HG03175 (cell line): ENCODE data around the gene IMPDH1.
"Not testable (repeated sequence)": the region's sequence is repeated elsewhere in the genome, so short reads cannot be mapped to it uniquely, and the experiment has no call there.

Experiments
- ATAC-seq: cut with Tn5 transposase; IDR thresholded peaks from one replicate; pipeline ENCODE4 v1.9.1; 2021; ENCODE audit warnings: mild to moderate bottlenecking, moderate library complexity; ENCODE audit not compliant: unreplicated experiment

IMPDH1 gene

DNA sequence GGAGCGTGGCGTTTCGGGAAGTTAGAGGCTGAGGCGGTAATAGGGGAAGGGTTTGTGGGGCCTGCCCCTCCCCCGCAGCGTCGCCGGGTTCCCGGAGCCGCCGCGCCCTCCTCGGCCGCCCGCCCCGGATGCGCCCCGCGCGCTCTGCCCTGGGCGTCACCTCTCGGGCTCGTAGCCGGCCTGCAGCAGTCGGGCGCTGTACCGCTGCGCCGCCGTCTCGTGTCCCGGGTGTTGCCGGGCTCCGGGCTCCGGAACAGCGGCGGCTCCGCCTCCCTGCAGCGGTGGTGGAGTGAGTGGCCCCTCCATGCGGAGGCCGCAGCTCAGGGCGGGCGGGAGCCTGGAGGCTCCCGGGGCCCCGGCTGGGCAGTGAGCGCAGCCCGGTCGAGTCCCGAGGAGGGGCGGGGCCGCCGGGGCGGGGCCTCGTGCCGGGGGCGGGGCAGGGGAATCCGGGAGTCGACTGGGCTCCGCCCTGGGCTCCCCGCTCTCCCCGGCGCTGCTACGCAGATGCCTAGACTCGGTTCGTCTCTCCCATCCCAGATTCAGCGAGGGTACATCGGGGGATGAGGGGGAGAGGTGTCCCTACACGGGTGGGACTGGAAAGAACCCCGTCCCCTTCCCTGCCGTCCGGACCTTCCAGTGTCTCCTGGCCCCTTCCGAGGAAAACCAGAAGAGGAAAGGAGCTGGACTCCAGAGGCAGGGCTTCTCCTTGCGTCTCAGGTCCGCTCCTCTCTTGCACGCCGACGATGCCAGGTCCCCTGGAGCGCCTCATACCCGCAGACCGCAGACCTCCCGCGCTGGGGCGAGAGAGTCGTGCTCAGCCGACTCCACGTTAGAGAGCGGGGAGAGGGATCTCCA, at the start of gene IMPDH1:
TSS of gene IMPDH1 (minus strand) at position 387 of the 855 bp plus-strand sequence. CDS start at position 306, 81 bp downstream.
- peak; percentile 75 for ATAC-seq

GRCh38 chr7:128459394-128459878, 49.7 kb upstream of the IMPDH1 start:
- peak; percentile 53 for ATAC-seq

DNA sequence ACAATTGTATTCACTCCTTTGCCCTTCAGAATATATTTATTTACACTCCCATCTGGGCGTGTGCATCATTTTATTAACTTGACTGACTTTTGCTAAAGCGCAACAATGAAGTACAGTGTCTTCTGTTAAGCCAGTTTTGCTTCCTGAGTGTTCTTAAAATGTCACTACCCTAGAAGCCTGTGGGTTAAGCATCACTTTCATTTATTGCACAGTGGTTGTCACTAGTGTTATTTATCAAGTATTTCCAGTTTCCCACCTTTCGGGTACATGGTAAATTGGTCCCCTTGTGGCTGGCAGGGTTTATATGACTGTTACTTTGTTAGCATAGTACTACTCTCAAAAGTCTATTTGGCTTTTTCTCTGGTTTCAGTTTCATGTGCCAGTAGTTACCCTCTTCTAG, 49.2 kb upstream of the IMPDH1 start:
- ATAC-seq = peak; percentile 32

GRCh38 chr7:128457385-128457784, 47.6 kb upstream of the IMPDH1 start:
- ATAC-seq = not testable (repeated sequence)

- peak; percentile 17 for ATAC-seq
Observed at GRCh38 chr7:128456255-128456725, 46.5 kb upstream of the IMPDH1 start.

DNA sequence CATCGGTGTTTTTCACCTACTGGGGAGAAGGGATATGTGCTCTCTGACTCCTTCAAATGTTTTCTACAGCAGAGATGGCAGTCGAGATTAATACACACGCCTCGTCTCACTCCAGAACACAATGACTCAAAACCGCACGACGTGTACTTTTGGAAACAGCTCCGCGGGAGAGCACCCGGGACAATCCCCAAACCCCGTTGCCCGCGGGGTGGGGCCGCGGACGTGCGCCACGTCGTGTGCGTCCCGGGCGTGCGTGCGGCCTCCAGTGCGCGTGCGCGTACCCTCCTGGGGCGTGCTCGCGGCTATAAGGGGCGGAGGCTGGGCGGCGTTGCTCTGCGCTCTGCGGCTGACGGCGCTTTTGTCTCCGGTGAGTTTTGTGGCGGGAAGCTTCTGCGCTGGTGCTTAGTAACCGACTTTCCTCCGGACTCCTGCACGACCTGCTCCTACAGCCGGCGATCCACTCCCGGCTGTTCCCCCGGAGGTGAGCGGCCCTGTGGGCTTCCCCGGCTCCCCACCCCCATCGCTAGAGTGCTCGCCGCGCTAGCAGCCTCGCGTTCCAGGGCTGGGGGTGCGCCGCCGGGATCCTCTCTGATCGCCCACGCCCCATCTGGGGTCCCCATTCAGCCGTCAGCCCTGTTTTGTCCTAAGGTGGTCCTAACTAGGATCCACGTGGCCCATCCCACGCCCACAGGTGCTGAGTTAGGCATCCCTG, 45.9 kb upstream of the IMPDH1 start, which contains the start of gene HILPDA:
TSS of gene HILPDA (plus strand) at position 336 of the 712 bp plus-strand sequence. CDS start 1,391 bp downstream, outside the sequence.
- ATAC-seq = peak; percentile 90

- no peak for ATAC-seq
Observed at GRCh38 chr7:128454808-128455542, 45.2 kb upstream of the IMPDH1 start.

GRCh38 chr7:128453836-128454804, 44.3 kb upstream of the IMPDH1 start:
- ATAC-seq = no peak

- ATAC-seq = no peak
Observed at GRCh38 chr7:128452552-128452951, 42.8 kb upstream of the IMPDH1 start.

- ATAC-seq = no peak
Observed at GRCh38 chr7:128450913-128451312, 41.1 kb upstream of the IMPDH1 start.

DNA sequence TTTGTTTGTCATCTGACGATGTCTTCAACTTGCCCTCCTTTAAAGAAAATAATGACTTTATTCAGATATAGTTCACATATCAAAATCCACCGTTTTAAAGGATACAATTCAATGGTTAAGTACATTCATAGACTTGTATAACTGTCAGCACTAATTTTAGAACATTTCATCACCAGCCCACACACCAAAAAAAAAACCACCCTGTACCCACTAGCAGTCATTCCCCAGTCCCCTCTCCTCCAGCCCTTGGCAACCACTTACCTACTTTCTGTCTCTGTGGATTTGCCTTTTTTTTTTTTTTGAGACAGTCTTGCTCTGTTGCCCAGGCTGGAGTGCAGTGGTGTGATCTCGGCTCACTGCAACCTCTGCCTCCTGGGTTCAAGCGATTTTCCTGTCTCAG, 40.6 kb upstream of the IMPDH1 start:
- no peak for ATAC-seq

GRCh38 chr7:128448751-128449302, 39.0 kb upstream of the IMPDH1 start:
- ATAC-seq = no peak

DNA sequence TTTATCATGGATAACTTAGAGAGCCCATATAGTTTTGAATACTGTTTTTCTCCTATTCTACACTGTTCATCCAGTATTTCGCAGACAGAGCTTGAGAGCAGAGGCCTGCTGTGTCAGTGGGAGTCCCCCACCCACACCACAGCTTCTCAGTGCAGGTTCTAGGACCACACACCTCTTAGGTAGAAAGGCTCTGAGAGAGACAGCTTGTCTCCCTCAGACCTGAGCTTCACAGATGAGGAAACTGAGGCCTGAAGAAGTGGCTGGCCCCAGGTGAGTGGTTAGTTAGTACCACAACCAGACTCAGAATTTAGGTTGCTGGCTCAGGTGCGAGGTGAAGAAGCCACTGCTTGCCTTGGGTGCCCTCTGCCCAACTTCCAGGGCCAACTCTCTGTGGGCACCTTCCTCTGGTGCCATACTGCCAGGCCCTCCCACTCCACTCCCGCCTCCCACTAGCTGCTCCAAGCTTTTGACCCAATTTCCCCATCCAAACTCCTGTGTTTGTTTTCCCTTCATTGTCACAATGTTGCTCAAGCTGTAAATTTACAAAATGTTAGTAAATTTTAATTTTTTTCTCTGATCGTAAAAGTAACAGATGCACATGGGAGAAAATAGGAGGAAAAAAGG, 38.3 kb upstream of the IMPDH1 start:
- no peak for ATAC-seq

GRCh38 chr7:128446306-128446705, 36.5 kb upstream of the IMPDH1 start:
- ATAC-seq = no peak

GRCh38 chr7:128443831-128444600, 34.2 kb upstream of the IMPDH1 start:
- ATAC-seq = no peak

DNA sequence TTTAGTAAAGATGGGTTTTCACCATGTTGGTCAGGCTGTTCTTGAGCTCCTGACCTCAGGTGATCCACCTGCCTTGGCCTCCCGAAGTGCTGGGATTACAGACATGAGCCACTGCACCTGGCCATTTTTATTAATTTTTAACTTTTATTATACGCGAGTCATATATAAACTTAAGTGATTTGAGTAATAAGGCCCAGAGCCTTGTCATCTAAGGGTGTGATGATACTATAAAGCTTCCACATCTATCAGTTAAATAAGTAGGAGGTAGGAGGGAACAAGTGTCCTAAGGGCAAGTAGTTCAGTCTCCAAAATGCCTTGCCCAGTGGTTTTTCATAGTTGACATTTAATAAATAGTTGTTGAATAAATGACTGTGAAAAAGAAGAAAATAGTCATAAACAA, 32.6 kb upstream of the IMPDH1 start:
- ATAC-seq = no peak

- ATAC-seq = peak; percentile 68
Observed at GRCh38 chr7:128437426-128438332, 27.9 kb upstream of the IMPDH1 start.
